Thymus (tissue), 11 donors: ENCODE data around the gene LMNTD2. TPM values are rescaled to one million over a fixed set of nuclear protein-coding genes. Genes with fewer than 3 reads are reported as not detected.

Source experiments
- DNase-seq, 9 donors: peaks; one replicate each; pipeline ENCODE4 v3.0.0-alpha.2; 2013; ENCODE audit warnings: low spot score in 9 of 9, low read depth in 6 of 9, missing footprints in 1 of 9
- H3K27ac ChIP-seq, 2 donors: one replicate each; pipeline ENCODE4 v1.5.1; 2013; ENCODE audit warnings: control low read depth in 1 of 2, low read depth in 1 of 2, low read length in 1 of 2, mild to moderate bottlenecking in 1 of 2, moderate library complexity in 1 of 2
- H3K27me3 ChIP-seq, 2 donors: one replicate each; pipeline ENCODE4 v1.5.1; 2013; ENCODE audit warnings: low read length in 1 of 2; ENCODE audit not compliant: control insufficient read depth in 2 of 2, insufficient read depth in 1 of 2
- H3K36me3 ChIP-seq, 2 donors: one replicate each; pipeline ENCODE4 v1.5.1; 2013; ENCODE audit warnings: low read length in 1 of 2, mild to moderate bottlenecking in 1 of 2, moderate library complexity in 1 of 2; ENCODE audit not compliant: control insufficient read depth in 2 of 2, insufficient read depth in 2 of 2
- H3K4me1 ChIP-seq, 2 donors: one replicate each; pipeline ENCODE4 v1.5.1; 2013; ENCODE audit warnings: low read length in 2 of 2; ENCODE audit not compliant: control insufficient read depth in 2 of 2, insufficient read depth in 2 of 2
- H3K4me3 ChIP-seq, 2 donors: one replicate each; pipeline ENCODE4 v1.5.1; 2013; ENCODE audit warnings: low read length in 2 of 2, control low read depth in 1 of 2, mild to moderate bottlenecking in 1 of 2
- H3K9me3 ChIP-seq, 2 donors: one replicate each; pipeline ENCODE4 v1.5.1; 2013; ENCODE audit warnings: low read length in 1 of 2, mild to moderate bottlenecking in 1 of 2; ENCODE audit not compliant: control insufficient read depth in 2 of 2, insufficient read depth in 1 of 2
- WGBS: extraction: QIAGEN DNeasy Blood & Tissue Kit; methylation state at CpG from one replicate; pipeline ENCODE4 v1.1.7; 2013; 5-methylcytosine and 5-hydroxymethylcytosine counted together
- polyA plus RNA-seq: library from polyadenylated mRNA; stranded (reverse); fragments of 200-250 nt; gene quantifications from one replicate; pipeline ENCODE4 v1.2.3, GENCODE V29; 2013
- total RNA-seq: library from RNA; stranded (reverse); fragments of 120-200 nt; gene quantifications from one replicate; pipeline ENCODE4 v1.2.4, GENCODE V29; 2013
- donor health status: healthy.

LMNTD2 gene
- total and polyA plus RNA-seq, 2 donors, result 1.1 to 5.8 TPM

- H3K4me3 ChIP-seq, result no peak overlapping the region
- no peaks in the 10 kb centered on the region for H3K4me1 ChIP-seq
- 97% methylated on average over 23 of the region's 23 CpGs for WGBS
- DNase-seq, result no peak
- no peaks in the 10 kb centered on the region for H3K27me3 ChIP-seq
- peaks cover 86 to 89% of the 10 kb centered on the region in 2 donors for H3K36me3 ChIP-seq
- no peaks in the 10 kb centered on the region for H3K9me3 ChIP-seq
- no peak overlapping the region for H3K27ac ChIP-seq
Measured at GRCh38 chr11:601573-602245, 41.2 kb upstream of the LMNTD2 start.

GRCh38 chr11:598005-598680 lies 37.6 kb upstream of the LMNTD2 start:
- Histone ChIP-seq H3K27ac (no peak overlapping the region), H3K4me1 (no peaks in the 10 kb centered on the region), H3K9me3 (no peaks in the 10 kb centered on the region), H3K36me3 (peaks cover 79 to 86% of the 10 kb centered on the region in 2 donors), H3K4me3 (no peak overlapping the region), H3K27me3 (no peaks in the 10 kb centered on the region)
- 95% methylated on average over 30 of the region's 30 CpGs for WGBS
- DNase-seq, result no peak

GRCh38 chr11:597166-597725 lies 36.7 kb upstream of the LMNTD2 start:
- no peak overlapping the region for H3K27ac ChIP-seq
- no peaks in the 10 kb centered on the region for H3K9me3 ChIP-seq
- no peak overlapping the region for H3K4me3 ChIP-seq
- H3K36me3 ChIP-seq, result peaks cover 84 to 86% of the 10 kb centered on the region in 2 donors
- H3K27me3 ChIP-seq, result no peaks in the 10 kb centered on the region
- H3K4me1 ChIP-seq, result no peaks in the 10 kb centered on the region
- no peak for DNase-seq
- WGBS, result 97% methylated on average over 29 of the region's 29 CpGs

DNA sequence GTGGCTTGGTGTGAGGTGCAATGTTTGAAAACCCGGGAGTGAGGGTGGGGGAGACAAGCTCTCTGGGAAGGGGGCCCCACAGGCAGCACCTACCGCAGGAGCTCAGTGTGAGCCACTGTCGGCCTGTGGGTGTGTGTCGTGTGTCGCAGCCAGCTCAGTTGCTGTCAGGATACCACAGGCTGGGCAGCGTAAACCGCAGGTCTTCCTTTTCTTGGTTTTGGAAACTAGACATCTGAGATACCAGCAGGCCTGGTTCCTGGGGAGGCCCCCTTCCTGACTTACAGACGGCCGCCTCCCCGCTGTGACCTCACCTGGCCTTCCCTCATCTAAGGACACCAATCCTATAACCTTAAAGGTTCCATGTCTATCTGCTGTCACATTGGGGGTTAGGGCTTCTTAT lies 35.8 kb upstream of the LMNTD2 start:
- Histone ChIP-seq H3K4me1 (no peaks in the 10 kb centered on the region), H3K9me3 (no peaks in the 10 kb centered on the region), H3K27me3 (no peaks in the 10 kb centered on the region), H3K27ac (no peak overlapping the region), H3K36me3 (peaks cover 81 to 83% of the 10 kb centered on the region in 2 donors), H3K4me3 (no peak overlapping the region)
- 83% methylated on average over 10 of the region's 10 CpGs for WGBS
- DNase-seq, result no peak

DNA sequence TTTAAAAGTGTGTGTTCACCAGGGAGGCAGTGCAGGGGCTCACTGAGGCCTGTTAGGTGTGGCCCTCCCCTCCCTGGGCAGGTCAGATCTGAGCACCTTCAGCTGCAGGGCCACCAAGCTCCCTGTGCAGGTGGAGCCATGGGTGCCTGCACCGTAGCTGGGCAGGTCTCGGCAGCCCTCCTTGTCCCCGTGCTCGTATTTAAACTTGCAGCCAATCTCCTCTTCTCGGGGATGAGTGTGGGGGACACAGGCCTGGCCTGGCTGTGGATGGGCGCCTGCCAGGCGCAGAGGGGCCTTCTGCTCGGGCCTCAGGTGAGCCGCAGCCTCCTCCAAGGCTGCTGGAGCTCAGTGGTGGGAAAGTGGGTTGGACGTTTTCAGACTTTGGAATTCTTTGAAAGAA lies 34.9 kb upstream of the LMNTD2 start:
- DNase-seq, result no peak
- H3K9me3 ChIP-seq, result no peaks in the 10 kb centered on the region
- peaks cover 84 to 91% of the 10 kb centered on the region in 2 donors for H3K36me3 ChIP-seq
- 95% methylated on average over 10 of the region's 10 CpGs for WGBS
- H3K4me3 ChIP-seq, result no peak overlapping the region
- H3K4me1 ChIP-seq, result no peaks in the 10 kb centered on the region
- no peaks in the 10 kb centered on the region for H3K27me3 ChIP-seq
- no peak overlapping the region for H3K27ac ChIP-seq

DNA sequence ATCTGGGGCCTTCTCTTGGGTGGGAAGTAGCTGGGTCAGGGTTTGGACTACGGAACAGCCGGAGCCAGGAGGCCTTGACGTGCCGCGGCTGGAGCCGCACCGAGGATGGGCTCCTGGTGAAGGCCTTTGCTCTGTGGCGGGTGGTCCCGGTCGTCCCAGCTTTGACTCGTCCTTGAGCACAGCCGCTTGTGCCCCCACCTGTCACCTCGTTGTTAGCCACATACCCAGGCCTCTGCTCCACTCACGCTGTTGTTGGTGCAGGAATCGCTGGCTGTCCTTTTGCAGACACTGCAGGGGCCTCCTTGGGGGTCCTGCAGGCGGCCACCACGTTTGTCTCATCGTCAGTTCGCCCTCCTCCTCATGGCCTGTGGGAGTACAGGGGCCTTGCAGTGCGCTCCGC lies 32.8 kb upstream of the LMNTD2 start:
- Histone ChIP-seq H3K27ac (no peak overlapping the region), H3K36me3 (peaks cover 86% of the 10 kb centered on the region in 2 donors), H3K4me1 (no peaks in the 10 kb centered on the region), H3K4me3 (no peak overlapping the region), H3K27me3 (no peaks in the 10 kb centered on the region), H3K9me3 (peaks cover 0 to 1% of the 10 kb centered on the region in 2 donors)
- WGBS, result 98% methylated on average over 21 of the region's 21 CpGs
- no peak for DNase-seq

DNA sequence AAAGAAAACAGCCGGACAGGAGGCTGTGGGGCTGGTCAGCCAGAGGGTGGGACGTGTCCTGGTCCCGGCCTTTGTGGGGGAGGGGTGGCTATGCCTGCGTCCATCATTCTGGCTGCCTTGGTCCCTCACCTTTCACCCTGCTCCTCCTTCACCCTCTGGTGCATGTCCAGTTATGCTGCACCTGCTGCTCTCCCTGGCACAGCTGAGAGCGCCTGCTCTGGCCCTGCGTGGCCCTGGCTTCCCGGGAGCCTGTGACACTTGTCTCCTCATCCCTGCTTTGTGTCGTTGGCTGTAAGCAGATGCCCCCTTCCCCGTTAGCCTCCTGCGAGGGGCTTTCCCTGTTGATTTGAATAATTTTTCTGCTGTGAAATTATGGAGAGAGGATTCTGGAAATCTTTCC lies 32.4 kb upstream of the LMNTD2 start:
- Histone ChIP-seq H3K27me3 (no peaks in the 10 kb centered on the region), H3K27ac (no peak overlapping the region), H3K4me1 (peaks cover 0 to 3% of the 10 kb centered on the region in 2 donors), H3K4me3 (no peak overlapping the region), H3K9me3 (peaks cover 0 to 1% of the 10 kb centered on the region in 2 donors), H3K36me3 (peaks cover 83% of the 10 kb centered on the region in 2 donors)
- 98% methylated on average over 10 of the region's 10 CpGs for WGBS
- DNase-seq, result no peak

- Histone ChIP-seq H3K4me1 (peaks cover 0 to 7% of the 10 kb centered on the region in 2 donors), H3K9me3 (peaks cover 0 to 1% of the 10 kb centered on the region in 2 donors), H3K4me3 (no peak overlapping the region), H3K27ac (no peak overlapping the region), H3K36me3 (peaks cover 83% of the 10 kb centered on the region in 2 donors), H3K27me3 (no peaks in the 10 kb centered on the region)
- DNase-seq, result no peak
- WGBS, result 98% methylated on average over 22 of the region's 22 CpGs
Measured at GRCh38 chr11:592501-592900, 32.0 kb upstream of the LMNTD2 start.

DNA sequence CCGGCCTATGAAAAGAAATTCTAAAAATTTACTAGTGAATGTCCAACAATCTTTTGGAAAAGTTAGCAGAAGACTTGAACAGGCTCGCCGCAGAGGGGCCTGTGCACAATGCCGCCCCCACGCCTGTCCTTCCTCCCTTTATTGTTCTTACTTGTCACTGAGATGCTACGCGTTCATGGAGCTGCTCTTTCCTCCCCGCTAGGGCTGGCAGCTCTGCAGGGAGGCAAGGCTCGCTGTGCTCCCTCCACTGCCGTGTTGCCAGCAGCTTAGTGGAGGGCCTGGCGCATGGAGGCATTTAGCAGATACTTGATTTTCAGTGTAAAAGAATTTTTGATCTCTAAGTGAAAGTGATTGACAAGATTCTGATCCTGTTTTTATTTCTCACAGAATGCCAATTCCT lies 30.5 kb upstream of the LMNTD2 start:
- no peak overlapping the region for H3K4me3 ChIP-seq
- no peaks in the 10 kb centered on the region for H3K27me3 ChIP-seq
- H3K36me3 ChIP-seq, result peaks cover 82 to 83% of the 10 kb centered on the region in 2 donors
- 83% methylated on average over 11 of the region's 11 CpGs for WGBS
- no peak overlapping the region for H3K27ac ChIP-seq
- H3K9me3 ChIP-seq, result peaks cover 0 to 1% of the 10 kb centered on the region in 2 donors
- no peak for DNase-seq
- H3K4me1 ChIP-seq, result peaks cover 0 to 10% of the 10 kb centered on the region in 2 donors
